PC-9 (cell line): ENCODE data around the gene HSPA9. TPM values are rescaled to one million over a fixed set of nuclear protein-coding genes. Genes with fewer than 3 reads are reported as not detected.

Source experiments
- BruUV-seq: library from RNA; stranded (reverse); fragments of 400-500 nt; replicated peaks from 2 replicates; lab custom pipeline; 2021; lab: Mats Ljungman, UMichigan
- CTCF ChIA-PET: fragments of 300-600 bp; sonication (Branson Sonifier 250); formaldehyde crosslinking; loops from one replicate; lab custom pipeline; 2022; ENCODE audit warnings: antibody characterized with exemption; lab: Charles Lee
- POLR2A ChIA-PET: fragments of 300-600 bp; sonication (Branson Sonifier 250); formaldehyde crosslinking; loops from one replicate; lab custom pipeline; 2022; ENCODE audit warnings: antibody characterized with exemption; ENCODE audit not compliant: unreplicated experiment; lab: Charles Lee
- DNase-seq, 2 experiments: peaks; one replicate each; pipeline versions ENCODE4 v3.0.0 to v3.0.0-alpha.2; 2015 to 2022; ENCODE audit warnings: mixed read lengths in 1 of 2
- H2AFZ ChIP-seq: fragments of 200-600 bp; sonication (generic); 2 replicates; pipeline ENCODE4 v1.8.1; 2017; ENCODE audit warnings: antibody characterized with exemption
- H3F3A ChIP-seq: fragments of 200-600 bp; sonication (generic); 2 replicates; pipeline ENCODE4 v1.8.1; 2017; ENCODE audit warnings: antibody characterized with exemption, mild to moderate bottlenecking, low read depth; ENCODE audit not compliant: insufficient read depth
- H3K27ac ChIP-seq: fragments of 200-600 bp; sonication (generic); 2 replicates; pipeline ENCODE4 v1.6.1; 2016; ENCODE audit warnings: mixed run types
- H3K27me3 ChIP-seq: fragments of 200-600 bp; sonication (generic); 2 replicates; pipeline ENCODE4 v1.6.1; 2016; ENCODE audit warnings: low read depth, mixed run types; ENCODE audit not compliant: insufficient read depth
- H3K36me3 ChIP-seq: fragments of 200-600 bp; sonication (generic); 2 replicates; pipeline ENCODE4 v1.6.1; 2016; ENCODE audit warnings: low read depth, mixed run types
- H3K4me1 ChIP-seq: fragments of 200-600 bp; sonication (generic); replicated peaks from 2 replicates; pipeline ENCODE4 v1.6.1; 2016; ENCODE audit warnings: mixed run types; ENCODE audit not compliant: insufficient read depth
- H3K4me2 ChIP-seq: fragments of 200-600 bp; sonication (generic); 2 replicates; pipeline ENCODE4 v1.6.1; 2017; ENCODE audit warnings: mixed run types
- H3K4me3 ChIP-seq: fragments of 200-600 bp; sonication (generic); 2 replicates; pipeline ENCODE4 v1.6.1; 2016; ENCODE audit warnings: mixed run types
- H3K79me2 ChIP-seq: fragments of 200-600 bp; sonication (generic); 2 replicates; pipeline ENCODE4 v1.6.1; 2017; ENCODE audit warnings: low read depth, mixed run types
- H3K9me2 ChIP-seq: fragments of 200-600 bp; sonication (generic); 2 replicates; pipeline ENCODE4 v1.8.1; 2017; ENCODE audit warnings: mild to moderate bottlenecking; ENCODE audit not compliant: insufficient read depth
- H3K9me3 ChIP-seq: fragments of 200-600 bp; sonication (generic); 2 replicates; pipeline ENCODE4 v1.8.1; 2016; ENCODE audit warnings: low read depth; ENCODE audit not compliant: insufficient read depth
- H4K20me1 ChIP-seq: fragments of 200-600 bp; sonication (generic); 2 replicates; pipeline ENCODE4 v1.8.1; 2017; ENCODE audit not compliant: insufficient read depth
- EZH2 ChIP-seq: fragments of 200-600 bp; sonication (generic); IDR thresholded peaks from 2 replicates; pipeline ENCODE4 v1.8.0; 2017; ENCODE audit warnings: antibody characterized with exemption, low read depth
- intact Hi-C: fragments of 100-400 bp; cut with micrococcal nuclease; formaldehyde crosslinking; loops from one replicate; pipeline ENCODE4 v1.10.0; 2022; ENCODE audit not compliant: unreplicated experiment
- total RNA-seq: library from RNA; stranded (reverse); gene quantifications from 2 replicates; pipeline ENCODE4 v1.2.3, GENCODE V29; 2021
- TF ChIP-seq, protein P1 (sequence below): fragments of 200-600 bp; sonication (generic); conservative IDR thresholded peaks from 2 replicates; pipeline ENCODE4 v1.6.1; 2017; ENCODE audit warnings: mixed run types, antibody characterized with exemption, mild to moderate bottlenecking, moderate library complexity

HSPA9 gene
- total RNA-seq, 1 experiment from 2014 or later = 256 TPM

DNA sequence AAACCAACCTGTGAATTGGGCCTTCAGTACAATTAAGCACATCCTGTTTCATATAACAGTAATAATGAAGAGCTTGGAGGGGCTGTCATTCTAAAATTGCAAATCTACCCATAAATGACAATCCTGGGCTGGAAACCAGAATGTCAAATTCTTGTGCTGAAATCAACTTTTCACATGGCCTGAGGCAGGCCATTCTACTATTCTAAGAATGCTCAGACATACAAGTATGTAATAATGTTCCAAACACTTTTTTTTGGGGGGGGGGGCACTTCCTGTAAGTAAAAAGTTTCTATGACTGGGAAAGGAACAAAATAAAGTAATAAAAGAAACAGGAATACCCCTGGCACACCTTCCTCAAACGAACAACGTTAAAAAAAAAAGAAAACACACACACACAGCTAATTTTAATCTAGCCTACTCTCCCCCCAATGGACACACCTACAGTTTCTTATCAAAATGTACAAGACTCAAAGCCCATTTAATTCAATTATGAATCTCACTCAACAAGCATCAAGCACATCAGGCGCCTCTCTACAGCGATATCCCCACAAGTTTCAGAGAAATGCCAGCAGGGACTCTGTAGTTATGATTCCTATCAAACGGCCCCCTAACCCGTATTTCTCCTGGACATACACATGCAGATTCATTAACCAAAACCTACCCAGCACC is 33.6 kb downstream of the HSPA9 start:
- Histone ChIP-seq H3K4me1 (peaks cover 45% of the 10 kb centered on the region), H3K79me2 (peaks cover 95% of the 10 kb centered on the region), H3K4me3 (peak overlapping the region; percentile 66), H3K9me2 (no peaks in the 10 kb centered on the region), H2AFZ (no peak overlapping the region), H3K9me3 (no peaks in the 10 kb centered on the region), H3K36me3 (peaks cover 45% of the 10 kb centered on the region), H3K27me3 (no peaks in the 10 kb centered on the region), H3K4me2 (peak overlapping the region; percentile 88), H3F3A (peaks cover 35% of the 10 kb centered on the region; the same call in 1 of the 2 replicates), H3K27ac (peak overlapping the region; percentile 61), H4K20me1 (peaks cover 49% of the 10 kb centered on the region)
- DNase-seq = peak in 1 of 2 experiments; percentile 49
- ChIA-PET POLR2A (interaction anchor here (0.7 kb wide), 1 partner anchor 105 kb away, joined by 10 read pairs; no protein-coding TSS in a partner anchor), CTCF (interaction anchor here (0.7 kb wide), 1 partner anchor 190 kb away, joined by 4 read pairs; no protein-coding TSS in a partner anchor)
- TF ChIP-seq EZH2 = no peak
- TF ChIP-seq, protein P1, sequence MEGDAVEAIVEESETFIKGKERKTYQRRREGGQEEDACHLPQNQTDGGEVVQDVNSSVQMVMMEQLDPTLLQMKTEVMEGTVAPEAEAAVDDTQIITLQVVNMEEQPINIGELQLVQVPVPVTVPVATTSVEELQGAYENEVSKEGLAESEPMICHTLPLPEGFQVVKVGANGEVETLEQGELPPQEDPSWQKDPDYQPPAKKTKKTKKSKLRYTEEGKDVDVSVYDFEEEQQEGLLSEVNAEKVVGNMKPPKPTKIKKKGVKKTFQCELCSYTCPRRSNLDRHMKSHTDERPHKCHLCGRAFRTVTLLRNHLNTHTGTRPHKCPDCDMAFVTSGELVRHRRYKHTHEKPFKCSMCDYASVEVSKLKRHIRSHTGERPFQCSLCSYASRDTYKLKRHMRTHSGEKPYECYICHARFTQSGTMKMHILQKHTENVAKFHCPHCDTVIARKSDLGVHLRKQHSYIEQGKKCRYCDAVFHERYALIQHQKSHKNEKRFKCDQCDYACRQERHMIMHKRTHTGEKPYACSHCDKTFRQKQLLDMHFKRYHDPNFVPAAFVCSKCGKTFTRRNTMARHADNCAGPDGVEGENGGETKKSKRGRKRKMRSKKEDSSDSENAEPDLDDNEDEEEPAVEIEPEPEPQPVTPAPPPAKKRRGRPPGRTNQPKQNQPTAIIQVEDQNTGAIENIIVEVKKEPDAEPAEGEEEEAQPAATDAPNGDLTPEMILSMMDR = no peak
- intact Hi-C loops = loop anchor here (10.0 kb wide), 1 partner anchor 357 kb away; no protein-coding TSS in a partner anchor
- BruUV-seq = no TSS peak

DNA sequence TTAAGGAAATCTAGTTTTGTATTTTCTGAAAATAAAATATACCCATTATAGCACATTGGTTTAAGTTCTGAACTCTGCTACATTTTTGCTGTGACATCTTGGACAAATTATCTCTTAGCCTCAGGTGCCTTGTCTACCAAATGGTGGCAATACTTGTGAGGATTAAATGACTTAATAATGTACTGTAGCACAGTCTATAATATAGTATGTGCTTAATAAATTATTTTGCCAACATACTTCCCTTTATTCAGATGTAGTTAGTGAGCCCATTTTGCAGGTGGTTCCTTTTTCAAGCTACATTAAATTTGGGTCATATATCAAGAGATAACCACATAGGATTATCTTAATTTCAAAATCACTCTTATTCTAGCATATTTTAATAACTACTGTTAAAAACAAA is 35.4 kb downstream of the HSPA9 start:
- no peak for DNase-seq
- peak overlapping the region; percentile 88 for H3K4me2 ChIP-seq
- H3K79me2 ChIP-seq = peaks cover 95% of the 10 kb centered on the region
- H3F3A ChIP-seq = peaks cover 29% of the 10 kb centered on the region; the same call in 1 of the 2 replicates
- intact Hi-C loops = loop anchor here (10.0 kb wide), 1 partner anchor 355 kb away; no protein-coding TSS in a partner anchor
- no peaks in the 10 kb centered on the region for H3K9me2 ChIP-seq
- BruUV-seq = no TSS peak
- H3K27me3 ChIP-seq = no peaks in the 10 kb centered on the region
- H3K9me3 ChIP-seq = no peaks in the 10 kb centered on the region
- peak overlapping the region; percentile 66; the same call in 1 of the 2 replicates for H3K4me3 ChIP-seq
- H2AFZ ChIP-seq = no peak overlapping the region
- peaks cover 46% of the 10 kb centered on the region for H3K36me3 ChIP-seq
- POLR2A ChIA-PET = no interaction called here
- TF ChIP-seq, protein P1 = no peak
- TF ChIP-seq EZH2 = no peak
- CTCF ChIA-PET = no interaction called here
- H3K27ac ChIP-seq = no peak overlapping the region
- peaks cover 64% of the 10 kb centered on the region for H4K20me1 ChIP-seq
- peaks cover 38% of the 10 kb centered on the region for H3K4me1 ChIP-seq

DNA sequence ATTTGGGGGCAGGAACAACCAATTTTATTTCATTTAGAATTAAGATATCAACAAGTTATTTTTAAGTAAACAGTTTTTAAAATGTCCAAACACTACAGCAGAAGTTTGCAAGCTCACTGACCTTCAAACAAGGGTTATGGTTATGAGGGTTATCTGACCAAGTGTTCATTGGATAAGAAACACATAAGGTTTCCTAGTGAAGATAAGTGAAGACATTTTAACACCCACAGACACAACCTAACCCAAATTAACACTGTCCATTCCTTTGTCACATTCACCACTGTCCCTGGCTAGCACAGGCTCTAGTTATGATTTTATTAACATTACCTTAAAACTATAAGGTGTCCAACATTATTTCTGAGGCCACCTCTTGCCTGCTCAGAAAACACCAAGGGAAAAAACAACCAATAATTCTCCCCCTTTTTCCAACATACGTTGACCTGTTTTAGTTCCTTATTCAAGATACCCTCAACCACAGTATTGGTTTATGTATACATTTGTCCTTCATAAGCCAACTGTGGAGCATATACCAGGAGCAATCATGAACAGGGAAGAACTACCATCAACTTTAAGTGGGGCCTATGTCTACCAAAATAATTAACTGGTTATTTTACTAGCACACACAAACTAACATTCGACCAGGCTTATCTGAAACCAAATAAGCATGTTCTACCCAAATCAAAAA is 36.1 kb downstream of the HSPA9 start:
- no peak for DNase-seq
- Histone ChIP-seq H3K9me2 (no peaks in the 10 kb centered on the region), H2AFZ (no peak overlapping the region), H3K36me3 (peaks cover 46% of the 10 kb centered on the region), H3K27ac (no peak overlapping the region), H3K79me2 (peaks cover 95% of the 10 kb centered on the region), H3K9me3 (no peaks in the 10 kb centered on the region), H3F3A (peaks cover 29% of the 10 kb centered on the region), H3K27me3 (no peaks in the 10 kb centered on the region), H4K20me1 (peaks cover 71% of the 10 kb centered on the region), H3K4me2 (peak overlapping the region; percentile 88; the same call in 1 of the 2 replicates), H3K4me1 (peaks cover 31% of the 10 kb centered on the region), H3K4me3 (no peak overlapping the region)
- BruUV-seq = no TSS peak
- no peak for TF ChIP-seq EZH2
- TF ChIP-seq, protein P1 = no peak
- POLR2A ChIA-PET = no interaction called here
- intact Hi-C loops = no loop called here
- CTCF ChIA-PET = no interaction called here
